ENCODE data around the gene NHLH1.
A peak's percentile ranks its signal among the peaks of the same experiment; 100 is the strongest.

NHLH1 gene

DNA sequence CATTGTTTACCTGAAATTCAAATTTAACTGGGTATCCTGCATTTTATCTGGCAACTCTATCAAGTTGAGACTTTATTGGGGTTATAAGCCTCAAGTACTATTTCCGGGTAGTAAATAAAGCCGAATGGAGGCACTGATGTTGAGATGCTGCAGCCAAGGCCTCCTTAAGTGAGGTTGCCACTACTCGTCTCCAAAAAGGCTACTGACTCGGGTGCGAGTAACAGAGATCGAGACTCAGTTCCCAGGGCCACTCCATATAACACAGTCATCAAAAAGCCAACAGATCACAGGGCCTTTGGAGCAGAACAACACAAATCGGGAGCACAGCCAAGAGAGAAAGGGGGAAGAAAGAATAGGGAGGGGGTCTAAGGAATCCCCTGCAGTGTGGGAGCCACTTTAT, 24.3 kb upstream of the NHLH1 start:
- Histone ChIP-seq H3K27me3 (ENCODE audit: control insufficient read depth in 2 of 2, insufficient read depth in 2 of 2, low read length in 2 of 2) (no peaks in the 10 kb centered on the region), H3K9me3 (ENCODE audit: control insufficient read depth in 2 of 2, low read length in 2 of 2) (no peaks in the 10 kb centered on the region), H3K36me3 (ENCODE audit: control insufficient read depth in 2 of 2, insufficient read depth in 2 of 2, low read length in 2 of 2) (peaks cover 30 to 37% of the 10 kb centered on the region in 2 donors), H3K9ac (ENCODE audit: low read depth in 1 of 2, low read length in 2 of 2) (peak overlapping the region; percentile 97 to 99), H3K4me3 (ENCODE audit: low read length in 2 of 2) (peak overlapping the region; percentile 92 to 99), H3K27ac (ENCODE audit: low read depth in 2 of 2, low read length in 2 of 2) (peak overlapping the region; percentile 87 to 91), H3K4me1 (ENCODE audit: control insufficient read depth in 2 of 2, insufficient read depth in 2 of 2, low read length in 2 of 2) (peaks cover 23 to 29% of the 10 kb centered on the region in 2 donors)

DNA sequence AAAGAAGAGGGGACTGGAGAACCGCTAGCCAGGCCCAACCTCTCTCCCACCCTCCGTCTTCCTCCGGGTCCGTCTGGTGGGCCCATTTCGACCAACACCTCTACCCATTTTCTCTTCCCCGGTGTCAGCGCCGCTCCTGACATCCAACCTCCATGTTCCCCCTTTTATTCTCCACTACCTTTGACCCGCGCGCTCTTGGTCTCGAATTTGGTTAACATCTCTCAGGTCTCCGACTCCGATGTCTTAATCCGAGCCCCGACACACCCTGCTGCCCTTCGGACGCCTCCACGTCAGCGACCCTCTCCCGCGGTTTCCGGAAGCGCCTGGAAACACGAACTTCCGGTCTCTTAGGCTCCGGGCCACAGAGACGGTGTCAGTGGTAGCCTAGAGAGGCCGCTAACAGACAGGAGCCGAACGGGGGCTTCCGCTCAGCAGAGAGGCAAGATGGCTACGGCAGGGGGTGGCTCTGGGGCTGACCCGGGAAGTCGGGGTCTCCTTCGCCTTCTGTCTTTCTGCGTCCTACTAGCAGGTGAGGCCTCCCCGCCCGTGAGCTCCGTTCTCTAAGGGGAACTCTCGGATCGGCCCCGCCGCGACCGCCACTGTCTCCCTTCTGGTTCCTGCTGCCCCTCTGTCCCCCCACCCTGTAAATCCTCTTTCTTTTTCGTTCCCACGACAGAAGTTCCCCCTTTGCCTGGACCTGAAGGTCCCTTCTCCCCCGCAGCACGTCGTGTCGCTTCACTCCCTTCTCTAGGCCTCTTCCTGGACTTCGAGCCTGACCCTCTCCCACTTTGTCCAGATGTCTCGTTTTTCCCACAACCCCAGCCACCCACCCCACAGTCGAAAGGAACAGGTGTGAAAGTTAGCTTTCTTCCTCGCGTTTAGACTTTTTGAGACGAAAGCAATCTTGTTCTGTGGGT, 23.7 kb upstream of the NHLH1 start, which contains the start of the genes COPA and NCSTN:
Gene COPA, minus strand, starts transcription at position 298 of the 917 bp plus-strand sequence. Its CDS starts 80 bp downstream, at position 218.
Gene NCSTN, plus strand, starts transcription at position 431 of the 917 bp plus-strand sequence. Its CDS starts 14 bp downstream, at position 445.
- H3K27ac ChIP-seq (ENCODE audit: low read depth in 2 of 2, low read length in 2 of 2) = peak within 1 kb of the TSS; percentile 87 to 91
- no peaks in the 10 kb centered on the region for H3K9me3 ChIP-seq (ENCODE audit: control insufficient read depth in 2 of 2, low read length in 2 of 2)
- H3K36me3 ChIP-seq (ENCODE audit: control insufficient read depth in 2 of 2, insufficient read depth in 2 of 2, low read length in 2 of 2) = peaks cover 35 to 39% of the 10 kb centered on the region in 2 donors
- peaks cover 23 to 29% of the 10 kb centered on the region in 2 donors for H3K4me1 ChIP-seq (ENCODE audit: control insufficient read depth in 2 of 2, insufficient read depth in 2 of 2, low read length in 2 of 2)
- H3K27me3 ChIP-seq (ENCODE audit: control insufficient read depth in 2 of 2, insufficient read depth in 2 of 2, low read length in 2 of 2) = no peaks in the 10 kb centered on the region
- H3K4me3 ChIP-seq (ENCODE audit: low read length in 2 of 2) = peak within 1 kb of the TSS; percentile 92 to 99
- H3K9ac ChIP-seq (ENCODE audit: low read depth in 1 of 2, low read length in 2 of 2) = peak within 1 kb of the TSS; percentile 97 to 99

DNA sequence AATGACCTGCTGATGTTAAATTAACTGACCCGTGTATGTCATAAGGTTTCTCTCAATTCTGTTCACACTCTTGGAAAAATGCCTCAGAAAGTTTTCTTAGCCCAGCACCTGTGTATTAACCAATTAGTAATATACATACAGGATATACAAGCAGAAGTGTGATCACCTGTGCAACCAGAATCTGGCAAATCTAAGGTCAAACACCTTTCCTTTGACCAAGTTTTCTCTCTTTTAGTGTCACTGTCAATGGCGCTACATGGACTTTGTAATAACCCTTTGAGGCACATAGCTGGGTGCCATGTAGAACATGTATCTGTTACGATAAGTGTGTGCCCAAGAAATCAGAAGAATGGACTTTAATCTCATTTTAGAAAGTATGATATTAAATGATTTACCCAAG, 22.6 kb upstream of the NHLH1 start:
- Histone ChIP-seq H3K9me3 (ENCODE audit: control insufficient read depth in 2 of 2, low read length in 2 of 2) (no peaks in the 10 kb centered on the region), H3K36me3 (ENCODE audit: control insufficient read depth in 2 of 2, insufficient read depth in 2 of 2, low read length in 2 of 2) (peaks cover 35 to 38% of the 10 kb centered on the region in 2 donors), H3K27ac (ENCODE audit: low read depth in 2 of 2, low read length in 2 of 2) (no peak overlapping the region), H3K9ac (ENCODE audit: low read depth in 1 of 2, low read length in 2 of 2) (peak overlapping the region in 1 of 2 donors; percentile 99), H3K4me1 (ENCODE audit: control insufficient read depth in 2 of 2, insufficient read depth in 2 of 2, low read length in 2 of 2) (peaks cover 23 to 29% of the 10 kb centered on the region in 2 donors), H3K4me3 (ENCODE audit: low read length in 2 of 2) (peak overlapping the region; percentile 92 to 99), H3K27me3 (ENCODE audit: control insufficient read depth in 2 of 2, insufficient read depth in 2 of 2, low read length in 2 of 2) (no peaks in the 10 kb centered on the region)

DNA sequence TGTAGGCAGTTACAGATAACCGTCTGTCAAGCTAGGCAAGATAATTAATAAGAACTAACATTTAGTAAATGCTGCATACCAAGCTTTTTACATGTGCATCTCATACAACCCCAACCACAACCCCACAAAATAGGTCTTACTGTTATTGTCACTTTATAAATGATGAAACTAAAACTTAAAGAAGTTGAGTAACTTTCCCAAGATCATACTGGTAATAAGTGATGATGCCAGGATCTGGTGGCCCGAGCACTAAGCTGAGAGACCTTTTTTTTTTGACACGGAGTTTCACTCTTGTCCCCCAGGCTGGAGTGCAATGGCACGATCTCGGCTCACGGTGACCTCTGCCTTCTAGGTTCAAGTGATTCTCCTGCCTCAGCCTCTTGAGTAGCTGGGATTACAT, 21.9 kb upstream of the NHLH1 start:
- H3K36me3 ChIP-seq (ENCODE audit: control insufficient read depth in 2 of 2, insufficient read depth in 2 of 2, low read length in 2 of 2) = peaks cover 36 to 38% of the 10 kb centered on the region in 2 donors
- no peaks in the 10 kb centered on the region for H3K9me3 ChIP-seq (ENCODE audit: control insufficient read depth in 2 of 2, low read length in 2 of 2)
- no peak overlapping the region for H3K9ac ChIP-seq (ENCODE audit: low read depth in 1 of 2, low read length in 2 of 2)
- no peak overlapping the region for H3K27ac ChIP-seq (ENCODE audit: low read depth in 2 of 2, low read length in 2 of 2)
- H3K4me3 ChIP-seq (ENCODE audit: low read length in 2 of 2) = no peak overlapping the region
- peaks cover 23 to 29% of the 10 kb centered on the region in 2 donors for H3K4me1 ChIP-seq (ENCODE audit: control insufficient read depth in 2 of 2, insufficient read depth in 2 of 2, low read length in 2 of 2)
- no peaks in the 10 kb centered on the region for H3K27me3 ChIP-seq (ENCODE audit: control insufficient read depth in 2 of 2, insufficient read depth in 2 of 2, low read length in 2 of 2)

DNA sequence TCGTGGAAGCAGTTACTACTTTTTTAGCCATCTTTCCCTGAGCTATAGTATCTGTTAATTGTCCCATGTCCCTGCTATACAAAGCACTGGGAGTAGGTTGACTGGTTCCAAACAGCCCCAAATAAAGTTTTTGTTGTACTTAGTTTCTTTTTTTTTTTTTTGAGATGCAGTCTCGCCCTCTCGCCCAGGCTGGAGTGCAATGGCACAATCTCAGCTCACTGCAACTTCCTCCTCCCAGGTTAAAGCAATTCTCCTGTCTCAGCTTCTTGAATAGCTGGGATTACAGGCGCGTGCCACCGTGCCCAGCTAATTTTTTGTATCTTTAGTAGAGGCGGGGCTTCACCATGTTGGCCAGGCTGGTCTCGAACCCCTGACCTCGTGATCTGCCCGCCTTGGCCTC, 20.4 kb upstream of the NHLH1 start:
- H3K36me3 ChIP-seq (ENCODE audit: control insufficient read depth in 2 of 2, insufficient read depth in 2 of 2, low read length in 2 of 2) = peaks cover 46 to 49% of the 10 kb centered on the region in 2 donors
- no peaks in the 10 kb centered on the region for H3K27me3 ChIP-seq (ENCODE audit: control insufficient read depth in 2 of 2, insufficient read depth in 2 of 2, low read length in 2 of 2)
- no peak overlapping the region for H3K9ac ChIP-seq (ENCODE audit: low read depth in 1 of 2, low read length in 2 of 2)
- H3K9me3 ChIP-seq (ENCODE audit: control insufficient read depth in 2 of 2, low read length in 2 of 2) = no peaks in the 10 kb centered on the region
- no peak overlapping the region for H3K27ac ChIP-seq (ENCODE audit: low read depth in 2 of 2, low read length in 2 of 2)
- H3K4me1 ChIP-seq (ENCODE audit: control insufficient read depth in 2 of 2, insufficient read depth in 2 of 2, low read length in 2 of 2) = peaks cover 20 to 21% of the 10 kb centered on the region in 2 donors
- no peak overlapping the region for H3K4me3 ChIP-seq (ENCODE audit: low read length in 2 of 2)

DNA sequence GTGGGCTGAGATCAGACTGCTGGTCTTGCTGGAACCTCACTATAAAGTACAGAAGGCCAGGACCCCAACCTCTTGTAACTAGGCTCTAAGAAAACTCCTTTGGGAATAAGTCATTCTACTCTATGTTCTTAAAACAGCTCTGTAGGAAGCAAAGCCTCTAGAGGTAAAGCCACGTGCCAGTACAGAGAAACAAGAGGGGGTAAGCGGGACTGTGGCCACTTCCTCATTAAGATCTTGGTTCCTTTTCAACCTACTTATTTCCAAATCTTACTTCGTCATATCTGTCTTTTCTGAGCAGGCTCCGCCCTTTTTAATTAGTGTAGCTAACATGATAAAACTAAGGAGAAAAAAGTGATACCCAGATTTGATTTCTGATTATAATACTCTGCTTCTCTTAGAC, 19.9 kb upstream of the NHLH1 start:
- no peak overlapping the region for H3K27ac ChIP-seq (ENCODE audit: low read depth in 2 of 2, low read length in 2 of 2)
- H3K9me3 ChIP-seq (ENCODE audit: control insufficient read depth in 2 of 2, low read length in 2 of 2) = no peaks in the 10 kb centered on the region
- no peak overlapping the region for H3K4me3 ChIP-seq (ENCODE audit: low read length in 2 of 2)
- no peak overlapping the region for H3K9ac ChIP-seq (ENCODE audit: low read depth in 1 of 2, low read length in 2 of 2)
- no peaks in the 10 kb centered on the region for H3K27me3 ChIP-seq (ENCODE audit: control insufficient read depth in 2 of 2, insufficient read depth in 2 of 2, low read length in 2 of 2)
- H3K4me1 ChIP-seq (ENCODE audit: control insufficient read depth in 2 of 2, insufficient read depth in 2 of 2, low read length in 2 of 2) = peaks cover 15 to 18% of the 10 kb centered on the region in 2 donors
- peaks cover 50 to 54% of the 10 kb centered on the region in 2 donors for H3K36me3 ChIP-seq (ENCODE audit: control insufficient read depth in 2 of 2, insufficient read depth in 2 of 2, low read length in 2 of 2)

DNA sequence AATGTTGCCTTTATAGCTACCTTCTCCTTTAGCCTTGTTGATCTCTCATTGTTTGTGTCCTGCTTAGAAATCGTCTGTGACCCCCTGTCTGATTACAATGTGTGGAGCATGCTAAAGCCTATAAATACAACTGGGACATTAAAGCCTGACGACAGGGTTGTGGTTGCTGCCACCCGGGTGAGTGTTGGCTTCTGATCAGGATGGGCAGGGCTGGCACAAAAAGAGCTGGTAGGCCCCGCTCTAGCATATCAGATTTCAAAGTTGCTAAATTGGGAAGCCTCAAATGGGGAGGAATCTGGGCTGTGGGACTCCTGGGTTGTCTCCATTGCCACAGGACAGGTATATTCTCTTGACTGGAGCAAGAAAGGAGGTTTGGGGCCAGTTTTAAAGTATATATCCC, 15.2 kb upstream of the NHLH1 start:
- H3K4me1 ChIP-seq (ENCODE audit: control insufficient read depth in 2 of 2, insufficient read depth in 2 of 2, low read length in 2 of 2) = no peaks in the 10 kb centered on the region
- H3K36me3 ChIP-seq (ENCODE audit: control insufficient read depth in 2 of 2, insufficient read depth in 2 of 2, low read length in 2 of 2) = peaks cover 83 to 88% of the 10 kb centered on the region in 2 donors
- no peak overlapping the region for H3K27ac ChIP-seq (ENCODE audit: low read depth in 2 of 2, low read length in 2 of 2)
- H3K9ac ChIP-seq (ENCODE audit: low read depth in 1 of 2, low read length in 2 of 2) = no peak overlapping the region
- no peaks in the 10 kb centered on the region for H3K9me3 ChIP-seq (ENCODE audit: control insufficient read depth in 2 of 2, low read length in 2 of 2)
- H3K27me3 ChIP-seq (ENCODE audit: control insufficient read depth in 2 of 2, insufficient read depth in 2 of 2, low read length in 2 of 2) = no peaks in the 10 kb centered on the region
- no peak overlapping the region for H3K4me3 ChIP-seq (ENCODE audit: low read length in 2 of 2)

DNA sequence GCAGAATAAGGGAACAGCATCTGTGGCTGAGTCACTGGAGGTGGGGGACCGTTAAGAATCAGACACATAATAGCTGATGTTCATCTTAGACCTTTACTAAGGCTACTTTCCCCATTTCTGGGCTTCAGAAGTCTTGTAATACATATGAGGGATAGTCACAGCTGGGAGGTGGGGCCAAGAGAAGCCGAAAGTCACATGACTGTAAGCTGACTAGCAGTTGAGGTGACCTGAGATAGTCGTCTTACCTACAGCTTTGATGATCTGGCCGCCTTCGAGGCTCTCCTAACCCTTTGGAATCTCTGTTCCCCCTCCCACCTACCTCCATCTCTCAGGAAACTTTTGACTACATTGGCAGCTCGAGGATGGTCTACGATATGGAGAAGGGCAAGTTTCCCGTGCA, 14.3 kb upstream of the NHLH1 start:
- Histone ChIP-seq H3K4me3 (ENCODE audit: low read length in 2 of 2) (no peak overlapping the region), H3K27me3 (ENCODE audit: control insufficient read depth in 2 of 2, insufficient read depth in 2 of 2, low read length in 2 of 2) (no peaks in the 10 kb centered on the region), H3K27ac (ENCODE audit: low read depth in 2 of 2, low read length in 2 of 2) (no peak overlapping the region), H3K9ac (ENCODE audit: low read depth in 1 of 2, low read length in 2 of 2) (no peak overlapping the region), H3K4me1 (ENCODE audit: control insufficient read depth in 2 of 2, insufficient read depth in 2 of 2, low read length in 2 of 2) (no peaks in the 10 kb centered on the region), H3K36me3 (ENCODE audit: control insufficient read depth in 2 of 2, insufficient read depth in 2 of 2, low read length in 2 of 2) (peaks cover 87 to 92% of the 10 kb centered on the region in 2 donors), H3K9me3 (ENCODE audit: control insufficient read depth in 2 of 2, low read length in 2 of 2) (no peaks in the 10 kb centered on the region)

DNA sequence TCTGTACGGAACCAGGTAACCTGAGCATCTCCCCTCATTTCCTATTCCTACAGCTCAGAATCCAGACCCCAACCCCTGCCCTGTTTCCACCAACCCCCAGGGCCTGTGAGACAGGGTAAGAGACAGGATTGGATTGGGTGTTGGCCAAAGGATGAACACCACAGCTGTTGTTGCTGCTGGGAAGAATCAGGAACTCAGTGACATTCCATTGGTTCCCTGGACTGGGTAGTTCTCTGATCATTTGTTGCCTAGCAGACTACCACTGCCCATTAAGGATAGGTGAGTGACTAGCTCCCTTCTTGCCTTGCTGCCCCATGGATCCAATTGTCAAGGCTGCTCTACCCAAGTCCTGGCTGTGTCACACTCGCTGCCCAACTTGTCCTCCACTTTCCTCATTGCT, 13.6 kb upstream of the NHLH1 start:
- Histone ChIP-seq H3K9ac (ENCODE audit: low read depth in 1 of 2, low read length in 2 of 2) (no peak overlapping the region), H3K9me3 (ENCODE audit: control insufficient read depth in 2 of 2, low read length in 2 of 2) (no peaks in the 10 kb centered on the region), H3K4me1 (ENCODE audit: control insufficient read depth in 2 of 2, insufficient read depth in 2 of 2, low read length in 2 of 2) (no peaks in the 10 kb centered on the region), H3K4me3 (ENCODE audit: low read length in 2 of 2) (no peak overlapping the region), H3K27ac (ENCODE audit: low read depth in 2 of 2, low read length in 2 of 2) (no peak overlapping the region), H3K27me3 (ENCODE audit: control insufficient read depth in 2 of 2, insufficient read depth in 2 of 2, low read length in 2 of 2) (no peaks in the 10 kb centered on the region), H3K36me3 (ENCODE audit: control insufficient read depth in 2 of 2, insufficient read depth in 2 of 2, low read length in 2 of 2) (peaks cover 86 to 94% of the 10 kb centered on the region in 2 donors)

DNA sequence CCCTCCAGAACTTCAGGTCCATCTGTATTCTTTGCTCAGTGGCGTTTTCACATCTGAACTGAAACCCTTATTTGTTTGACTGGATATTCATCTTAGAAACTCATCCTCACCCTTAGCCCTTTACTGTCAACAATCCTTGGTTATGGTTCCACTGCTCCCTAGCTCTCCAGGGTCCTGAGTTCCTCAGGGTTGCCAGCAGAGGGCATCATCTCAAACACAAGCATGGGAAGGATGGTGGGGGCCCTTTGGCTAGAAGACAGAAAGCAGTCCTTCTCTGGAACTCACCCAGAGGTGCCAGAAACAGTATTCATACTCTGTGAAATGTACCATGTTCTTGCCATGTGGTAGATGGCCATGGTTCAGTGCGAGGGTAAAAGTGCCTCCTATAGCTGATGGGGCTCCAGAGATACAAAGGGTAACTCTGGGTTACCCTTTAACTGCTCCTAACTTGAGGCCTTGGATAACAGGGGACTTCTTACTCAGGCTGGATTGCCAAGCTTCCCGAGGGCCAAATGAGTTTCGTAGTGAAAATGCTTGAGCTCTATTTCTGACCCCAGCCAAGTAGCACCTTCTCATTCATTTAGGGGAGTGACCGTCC, 12.4 kb upstream of the NHLH1 start:
- peaks cover 80 to 91% of the 10 kb centered on the region in 2 donors for H3K36me3 ChIP-seq (ENCODE audit: control insufficient read depth in 2 of 2, insufficient read depth in 2 of 2, low read length in 2 of 2)
- H3K27me3 ChIP-seq (ENCODE audit: control insufficient read depth in 2 of 2, insufficient read depth in 2 of 2, low read length in 2 of 2) = no peaks in the 10 kb centered on the region

More for the DNA sequence above, 12.4 kb upstream of the NHLH1 start:
- no peak overlapping the region for H3K27ac ChIP-seq (ENCODE audit: low read depth in 2 of 2, low read length in 2 of 2)
- no peaks in the 10 kb centered on the region for H3K4me1 ChIP-seq (ENCODE audit: control insufficient read depth in 2 of 2, insufficient read depth in 2 of 2, low read length in 2 of 2)
- H3K9ac ChIP-seq (ENCODE audit: low read depth in 1 of 2, low read length in 2 of 2) = no peak overlapping the region
- no peak overlapping the region for H3K4me3 ChIP-seq (ENCODE audit: low read length in 2 of 2)
- H3K9me3 ChIP-seq (ENCODE audit: control insufficient read depth in 2 of 2, low read length in 2 of 2) = no peaks in the 10 kb centered on the region

Data from mucosa of rectum (tissue), 2 donors.